ENCODE data around the gene MBOAT2.

MBOAT2 gene

DNA sequence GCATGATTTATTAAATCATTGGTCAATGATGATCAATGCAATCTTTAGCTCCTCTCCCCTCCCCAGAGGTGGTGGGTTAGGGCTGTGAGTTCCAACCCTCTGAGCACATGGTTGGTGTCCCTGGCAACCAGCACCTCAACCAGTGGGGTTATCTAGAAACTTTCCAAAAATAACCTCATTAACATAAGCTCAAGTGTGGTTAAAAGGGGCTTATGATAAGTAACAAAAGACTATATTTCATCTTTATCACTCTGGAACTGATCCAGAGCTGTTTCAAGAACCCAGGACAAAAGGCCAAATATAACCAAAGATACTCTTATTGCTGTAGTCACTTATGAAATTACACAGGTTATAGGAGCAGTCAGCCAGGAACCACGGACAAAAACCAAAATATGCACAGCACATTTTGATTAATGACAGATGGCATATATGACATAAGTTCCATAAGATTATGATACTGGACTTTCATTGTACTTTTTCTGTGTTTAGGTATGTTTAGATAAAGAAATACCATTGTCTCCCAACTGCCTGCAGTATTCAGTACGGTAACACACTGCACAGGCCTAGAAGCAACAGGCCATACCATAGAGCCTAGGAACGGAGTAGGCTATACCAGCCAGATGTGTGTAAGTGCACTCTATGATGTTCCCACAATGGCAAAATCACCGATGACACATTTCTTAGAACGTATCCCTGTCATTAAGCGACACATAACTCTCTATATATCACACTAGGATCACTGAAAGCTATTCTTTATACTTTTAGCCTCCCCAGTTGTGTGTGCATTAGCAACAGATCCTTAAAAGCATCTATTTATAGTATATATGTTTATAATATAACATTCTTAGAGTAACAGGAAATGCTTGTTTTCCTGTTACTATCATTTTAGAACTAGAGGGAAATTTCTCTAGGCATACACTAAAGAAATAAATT, 197.9 kb downstream of the MBOAT2 start:
- no peak for DNase-seq

GRCh38 chr2:8803658-8804379, 199.7 kb downstream of the MBOAT2 start:
- no peak for DNase-seq

DNA sequence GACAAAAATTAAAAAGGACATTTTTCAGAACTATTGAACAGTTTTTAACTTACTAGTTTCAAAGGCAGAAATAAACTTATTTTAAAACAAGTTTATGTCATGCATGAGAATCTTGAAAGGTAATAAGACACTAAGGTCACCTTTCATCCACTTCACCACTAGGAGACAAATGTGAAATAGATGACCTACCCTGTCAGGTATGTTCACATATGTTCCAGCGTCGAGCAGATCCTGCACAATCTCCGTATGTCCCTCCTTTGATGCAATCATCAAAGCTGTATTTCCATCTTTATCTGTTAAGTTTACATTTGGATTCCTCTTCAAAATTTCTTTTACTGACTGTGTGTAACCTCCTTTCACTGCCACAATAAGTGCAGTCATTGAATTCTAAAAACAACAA, 200.7 kb downstream of the MBOAT2 start:
- DNase-seq: no peak
